Liver (tissue), 9 donors: ENCODE data around the gene TXNDC16. TPM values are rescaled to one million over a fixed set of nuclear protein-coding genes. Genes with fewer than 3 reads are reported as not detected.

Source experiments
- DNase-seq: peaks from one replicate; pipeline ENCODE4 v3.0.0-alpha.2; 2017; ENCODE audit warnings: low spot score
- H3K27ac ChIP-seq, 2 donors: one replicate each; pipeline ENCODE4 v1.7.0; 2013; ENCODE audit warnings: inconsistent platforms in 2 of 2, low read length in 2 of 2, control low read depth in 1 of 2, low read depth in 1 of 2, mild to moderate bottlenecking in 1 of 2
- H3K27me3 ChIP-seq, 4 donors: one replicate each; pipeline versions ENCODE4 v1.6.1 to v1.7.0; 2013; ENCODE audit warnings: low read length in 3 of 4, inconsistent platforms in 1 of 4, mild to moderate bottlenecking in 1 of 4, moderate library complexity in 1 of 4; ENCODE audit not compliant: control insufficient read depth in 4 of 4, insufficient read depth in 4 of 4
- H3K36me3 ChIP-seq, 4 donors: one replicate each; pipeline versions ENCODE4 v1.6.1 to v1.7.0; 2013; ENCODE audit warnings: low read length in 3 of 4, mild to moderate bottlenecking in 3 of 4, low read depth in 1 of 4, moderate library complexity in 1 of 4; ENCODE audit not compliant: control insufficient read depth in 4 of 4, insufficient read depth in 3 of 4
- H3K4me1 ChIP-seq, 4 donors: one replicate each; pipeline versions ENCODE4 v1.6.1 to v1.7.0; 2013; ENCODE audit warnings: low read length in 3 of 4, mild to moderate bottlenecking in 3 of 4, moderate library complexity in 1 of 4; ENCODE audit not compliant: control insufficient read depth in 4 of 4, insufficient read depth in 4 of 4
- H3K4me3 ChIP-seq, 3 donors: one replicate each; pipeline versions ENCODE4 v1.6.1 to v1.7.0; 2013; ENCODE audit warnings: low read length in 3 of 3, control low read depth in 1 of 3, low read depth in 1 of 3, mild to moderate bottlenecking in 1 of 3
- H3K9ac ChIP-seq, 2 donors: one replicate each; pipeline ENCODE4 v1.7.0; 2013; ENCODE audit warnings: low read length in 2 of 2, mild to moderate bottlenecking in 2 of 2, moderate library complexity in 2 of 2, control low read depth in 1 of 2, low read depth in 1 of 2
- H3K9me3 ChIP-seq, 4 donors: one replicate each; pipeline versions ENCODE4 v1.6.1 to v1.7.0; 2013; ENCODE audit warnings: low read length in 3 of 4; ENCODE audit not compliant: control insufficient read depth in 4 of 4
- CTCF ChIP-seq: fragments of 150-350 bp; IDR thresholded peaks from 2 replicates; pipeline ENCODE4 v1.5.1; 2017; ENCODE audit warnings: improper control_type of control experiment, low read depth, low read length; ENCODE audit not compliant: missing input control
- FOXA2 ChIP-seq: IDR thresholded peaks from 2 replicates; pipeline ENCODE4 v1.6.1; 2016; ENCODE audit warnings: antibody characterized with exemption
- GABPA ChIP-seq, 2 donors: IDR thresholded peaks in 1 of 2; conservative IDR thresholded peaks in 1 of 2; 2 replicates each; pipeline ENCODE4 v1.6.1; 2016; ENCODE audit warnings: antibody characterized with exemption in 2 of 2, mild to moderate bottlenecking in 1 of 2, moderate library complexity in 1 of 2
- HNF4G ChIP-seq: IDR thresholded peaks from 2 replicates; pipeline ENCODE4 v1.6.1; 2016; ENCODE audit warnings: antibody characterized with exemption
- JUND ChIP-seq, 2 donors: IDR thresholded peaks; 2 replicates each; pipeline ENCODE4 v1.6.1; 2016; ENCODE audit warnings: antibody characterized with exemption in 2 of 2
- RAD21 ChIP-seq, 2 donors: IDR thresholded peaks; 2 replicates each; pipeline ENCODE4 v1.6.1; 2016; ENCODE audit warnings: antibody characterized with exemption in 2 of 2, mild to moderate bottlenecking in 2 of 2
- REST ChIP-seq: IDR thresholded peaks from 2 replicates; pipeline ENCODE4 v1.6.1; 2016; ENCODE audit warnings: antibody characterized with exemption, mild to moderate bottlenecking
- RXRA ChIP-seq, 2 donors: IDR thresholded peaks; 2 replicates each; pipeline ENCODE4 v1.6.1; 2017 to 2018; ENCODE audit warnings: antibody characterized with exemption in 2 of 2, mild to moderate bottlenecking in 1 of 2
- SP1 ChIP-seq: IDR thresholded peaks from 2 replicates; pipeline ENCODE4 v1.6.1; 2018; ENCODE audit warnings: antibody characterized with exemption, mild to moderate bottlenecking
- ZBTB33 ChIP-seq: IDR thresholded peaks from 2 replicates; pipeline ENCODE4 v1.6.1; 2016; ENCODE audit warnings: antibody characterized with exemption
- WGBS: extraction: QIAGEN DNeasy Blood & Tissue Kit; methylation state at CpG from one replicate; pipeline ENCODE4 v1.1.7; 2013; 5-methylcytosine and 5-hydroxymethylcytosine counted together
- polyA plus RNA-seq, 2 donors: library from polyadenylated mRNA; stranded (reverse) in 1 of 2; unstranded in 1 of 2; fragments of 200-250 nt in 1 of 2; fragments of >200 nt in 1 of 2; fragmentation: Nextera tagmentation in 1 of 2; extraction: Ambion mirVana in 1 of 2; gene quantifications; one replicate each; pipeline versions ENCODE4 v1.2.1 to v1.2.3, GENCODE V29; 2013 to 2015
- total RNA-seq, 2 donors: library from RNA; depleted of rRNA; stranded (reverse); fragments of >200 nt; gene quantifications; one replicate each; pipeline ENCODE4 v1.2.3, GENCODE V29; 2014
- donor health status: healthy.
- donor health status: healthy.
- donor health status: healthy.
- donor health status: healthy.
- donor health status: healthy.

Gene TXNDC16
- total and polyA plus RNA-seq, 4 donors = 2.0 to 16.2 (median 4.1) TPM

GRCh38 chr14:52522033-52522432 is 30.3 kb downstream of the TXNDC16 start:
- no peaks in the 10 kb centered on the region for H3K27me3 ChIP-seq
- no peak overlapping the region for H3K4me3 ChIP-seq
- H3K4me1 ChIP-seq = peaks cover 0 to 1% (median 0%) of the 10 kb centered on the region in 4 donors
- no peak for DNase-seq
- WGBS = 78% methylated on average over 1 of the region's 1 CpG
- TF ChIP-seq FOXA2 = no peak
- no peak for TF ChIP-seq REST
- TF ChIP-seq JUND (IDR thresholded peaks at IDR 0.05) = no peak
- TF ChIP-seq RXRA (IDR thresholded peaks at IDR 0.05) = no peak
- H3K36me3 ChIP-seq = peaks cover 0 to 3% (median 0%) of the 10 kb centered on the region in 4 donors
- H3K9me3 ChIP-seq = no peaks in the 10 kb centered on the region
- no peak overlapping the region for H3K27ac ChIP-seq
- H3K9ac ChIP-seq = no peak overlapping the region

- H3K4me3 ChIP-seq = no peak overlapping the region
- 89% methylated on average over 4 of the region's 4 CpGs for WGBS
- peaks cover 0 to 3% (median 0%) of the 10 kb centered on the region in 4 donors for H3K36me3 ChIP-seq
- no peaks in the 10 kb centered on the region for H3K4me1 ChIP-seq
- no peaks in the 10 kb centered on the region for H3K27me3 ChIP-seq
- TF ChIP-seq HNF4G = no peak
- H3K27ac ChIP-seq = no peak overlapping the region
- no peak overlapping the region for H3K9ac ChIP-seq
- no peaks in the 10 kb centered on the region for H3K9me3 ChIP-seq
- no peak for DNase-seq
Observed at GRCh38 chr14:52514046-52514811, 38.1 kb downstream of the TXNDC16 start.

- no peak for DNase-seq
- no peak overlapping the region for H3K9ac ChIP-seq
- H3K27ac ChIP-seq = no peak overlapping the region
- no peaks in the 10 kb centered on the region for H3K4me1 ChIP-seq
- H3K27me3 ChIP-seq = no peaks in the 10 kb centered on the region
- no peak for TF ChIP-seq SP1
- TF ChIP-seq CTCF = no peak
- TF ChIP-seq GABPA (IDR thresholded peaks at IDR 0.05 in 1 of 2, conservative IDR thresholded peaks at IDR 0.05 in 1 of 2) = no peak
- TF ChIP-seq ZBTB33 = no peak
- no peak for TF ChIP-seq RAD21 (IDR thresholded peaks at IDR 0.05)
- peaks cover 0 to 3% (median 0%) of the 10 kb centered on the region in 4 donors for H3K36me3 ChIP-seq
- H3K9me3 ChIP-seq = no peaks in the 10 kb centered on the region
- WGBS = 92% methylated on average over 1 of the region's 1 CpG
- no peak overlapping the region for H3K4me3 ChIP-seq
Observed at GRCh38 chr14:52513249-52513648, 39.1 kb downstream of the TXNDC16 start.
